GM06990 (cell line): Measurements from ENCODE around the gene BBS2.

Source experiments
- DNase-seq: peaks from one replicate; pipeline ENCODE4 v3.0.0-alpha.2; 2011; ENCODE audit not compliant: insufficient read length; ENCODE audit errors: extremely low read depth
- H3K27me3 ChIP-seq: replicated peaks from 2 replicates; pipeline ENCODE4 v1.6.0; 2011; ENCODE audit warnings: low read length; ENCODE audit not compliant: control insufficient read depth, insufficient read depth
- H3K36me3 ChIP-seq: 2 replicates; pipeline ENCODE4 v1.5.1; 2011; ENCODE audit warnings: low read length; ENCODE audit not compliant: control insufficient read depth, insufficient read depth
- H3K4me3 ChIP-seq: replicated peaks from 2 replicates; pipeline ENCODE4 v1.5.1; 2011; ENCODE audit warnings: low read depth, mild to moderate bottlenecking, control low read depth, low read length
- CTCF ChIP-seq: IDR thresholded peaks from 2 replicates; pipeline ENCODE4 v1.5.1; 2011; ENCODE audit warnings: low read length, control low read depth, mild to moderate bottlenecking, inconsistent platforms; ENCODE audit not compliant: insufficient read depth, poor library complexity, severe bottlenecking

The BBS2 gene

GRCh38 chr16:56519459-56520250, at the start of gene BBS2:
Gene BBS2, minus strand, starts transcription at chr16:56520024. Its CDS starts 162 bp downstream, at chr16:56519862.
- peak; percentile 90 for DNase-seq
- H3K27me3 ChIP-seq: no peaks in the 10 kb centered on the region
- no peak for TF ChIP-seq CTCF
- no peaks in the 10 kb centered on the region for H3K36me3 ChIP-seq
- H3K4me3 ChIP-seq: peak within 1 kb of the TSS; percentile 79

- Histone ChIP-seq H3K4me3 (no peak within 1 kb of the TSS), H3K27me3 (no peaks in the 10 kb centered on the region), H3K36me3 (no peaks in the 10 kb centered on the region)
- DNase-seq: no peak
- no peak for TF ChIP-seq CTCF
Observed at GRCh38 chr16:56564793-56565477, 45.1 kb upstream of the BBS2 start, which contains the start of gene MT4. Gene MT4, plus strand, starts transcription at chr16:56565073. Its CDS starts 56 bp downstream, at chr16:56565129.

- no peak overlapping the region for H3K4me3 ChIP-seq
- no peak for TF ChIP-seq CTCF
- no peaks in the 10 kb centered on the region; the same call in none of the 2 replicates for H3K27me3 ChIP-seq
- H3K36me3 ChIP-seq: no peaks in the 10 kb centered on the region
- no peak for DNase-seq
Observed at GRCh38 chr16:56561126-56561525, 41.3 kb upstream of the BBS2 start.

GRCh38 chr16:56560447-56560846, 40.6 kb upstream of the BBS2 start:
- Histone ChIP-seq H3K36me3 (no peaks in the 10 kb centered on the region), H3K4me3 (no peak overlapping the region), H3K27me3 (no peaks in the 10 kb centered on the region; the same call in none of the 2 replicates)
- no peak for DNase-seq
- TF ChIP-seq CTCF: no peak

GRCh38 chr16:56559109-56559508, 39.3 kb upstream of the BBS2 start:
- TF ChIP-seq CTCF: no peak
- Histone ChIP-seq H3K27me3 (no peaks in the 10 kb centered on the region; the same call in none of the 2 replicates), H3K4me3 (no peak overlapping the region), H3K36me3 (no peaks in the 10 kb centered on the region)
- DNase-seq: no peak
